GM19463 (cell line): ENCODE results near the gene TMEM240.
"Not testable (repeated sequence)": the region's sequence is repeated elsewhere in the genome, so short reads cannot be mapped to it uniquely, and the experiment has no call there.

ENCODE experiments used
- ATAC-seq: cut with Tn5 transposase; IDR thresholded peaks from one replicate; pipeline ENCODE4 v1.9.1; 2021; ENCODE audit warnings: mild to moderate bottlenecking, moderate library complexity; ENCODE audit not compliant: unreplicated experiment

TMEM240 gene

GRCh38 chr1:1558591-1558990 lies 18.2 kb upstream of the TMEM240 start:
- no peak for ATAC-seq

DNA sequence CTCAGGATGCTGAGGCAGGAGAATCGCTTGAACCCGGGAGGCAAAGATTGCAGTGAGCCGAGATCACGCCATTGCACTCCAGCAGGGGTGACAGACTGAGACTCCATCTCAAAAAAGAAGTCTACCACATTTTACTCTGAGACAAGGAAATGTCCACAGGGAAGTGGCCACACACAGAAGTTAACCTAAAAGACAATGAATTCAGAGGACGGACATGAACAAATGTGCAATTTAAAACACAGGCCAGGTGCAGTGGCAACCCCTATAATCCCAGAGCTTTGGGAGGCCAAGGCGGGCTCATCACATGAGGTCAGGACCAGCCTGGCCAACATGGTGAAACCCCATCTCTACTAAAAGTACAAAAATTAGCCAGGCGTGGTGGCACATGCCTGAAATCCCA lies 17.3 kb upstream of the TMEM240 start:
- ATAC-seq = not testable (repeated sequence)

DNA sequence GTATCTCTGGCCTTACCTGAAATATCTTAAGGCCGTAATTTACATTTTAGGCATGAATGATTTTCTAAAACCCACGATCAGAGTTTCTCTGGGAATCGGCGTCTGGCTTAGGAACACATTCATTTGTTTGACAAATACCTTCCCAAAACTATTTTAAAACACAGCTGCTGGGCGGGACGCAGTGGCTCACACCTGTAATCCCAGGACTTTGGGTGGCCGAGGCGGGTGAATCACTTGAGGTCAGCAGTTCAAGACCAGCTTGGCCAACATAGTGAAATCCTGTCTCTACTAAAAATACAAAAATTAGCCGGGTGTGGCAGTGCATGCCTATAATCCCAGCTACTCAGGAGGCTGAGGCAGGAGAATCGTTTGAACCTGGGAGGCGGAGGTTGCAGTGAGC lies 16.5 kb upstream of the TMEM240 start:
- ATAC-seq = not testable (repeated sequence)

DNA sequence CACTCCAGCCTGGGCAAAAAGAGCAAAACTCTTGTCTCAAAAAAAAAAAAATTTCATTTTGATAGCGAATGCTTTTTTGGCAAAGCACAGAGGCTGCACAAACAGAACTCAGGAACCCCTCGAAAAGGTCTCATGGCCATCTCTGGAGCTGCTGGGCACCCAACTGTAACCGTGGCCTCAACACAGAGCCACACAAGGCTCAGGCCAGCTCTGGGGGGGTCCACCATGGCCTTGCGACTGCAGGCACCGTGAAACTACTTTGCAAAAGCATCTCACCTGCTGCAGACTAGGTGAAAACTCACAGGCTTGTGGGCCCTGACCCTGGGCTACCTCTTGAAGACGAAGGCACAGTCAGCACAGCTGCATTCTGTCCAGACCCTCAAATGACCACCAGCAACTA lies 16.1 kb upstream of the TMEM240 start:
- no peak for ATAC-seq

- no peak for ATAC-seq
Observed at GRCh38 chr1:1554926-1555915, 14.8 kb upstream of the TMEM240 start.

GRCh38 chr1:1554550-1554925 lies 14.1 kb upstream of the TMEM240 start:
- no peak for ATAC-seq

DNA sequence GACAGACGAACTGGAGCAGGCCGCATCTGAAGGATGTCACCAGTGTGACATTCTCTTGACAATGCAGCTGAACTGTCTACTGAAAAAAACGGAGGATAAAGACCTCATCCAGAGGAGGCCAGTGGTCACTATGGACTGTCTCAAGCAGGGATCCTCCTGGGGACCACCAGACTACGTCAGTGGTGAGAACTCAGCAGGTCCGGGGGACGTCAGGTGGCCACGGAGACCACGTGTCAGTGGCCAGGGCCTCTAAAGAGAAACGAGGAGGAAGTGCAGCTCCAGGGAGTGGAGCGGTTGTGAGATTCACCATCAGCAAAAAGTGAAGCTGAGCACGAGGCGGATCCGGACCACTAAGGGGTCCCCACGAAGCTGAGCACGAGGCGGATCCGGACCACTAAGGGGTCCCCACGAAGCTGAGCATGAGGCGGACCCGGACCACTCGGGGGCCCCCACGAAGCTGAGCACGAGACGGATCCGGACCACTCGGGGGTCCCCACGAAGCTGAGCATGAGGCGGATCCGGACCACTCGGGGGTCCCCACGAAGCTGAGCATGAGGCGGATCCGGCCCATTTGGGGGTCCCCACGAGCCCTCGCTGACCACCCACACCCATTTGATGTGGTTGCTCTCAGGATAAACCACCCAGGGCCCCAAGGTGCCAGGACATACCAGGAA lies 13.5 kb upstream of the TMEM240 start:
- ATAC-seq = no peak

DNA sequence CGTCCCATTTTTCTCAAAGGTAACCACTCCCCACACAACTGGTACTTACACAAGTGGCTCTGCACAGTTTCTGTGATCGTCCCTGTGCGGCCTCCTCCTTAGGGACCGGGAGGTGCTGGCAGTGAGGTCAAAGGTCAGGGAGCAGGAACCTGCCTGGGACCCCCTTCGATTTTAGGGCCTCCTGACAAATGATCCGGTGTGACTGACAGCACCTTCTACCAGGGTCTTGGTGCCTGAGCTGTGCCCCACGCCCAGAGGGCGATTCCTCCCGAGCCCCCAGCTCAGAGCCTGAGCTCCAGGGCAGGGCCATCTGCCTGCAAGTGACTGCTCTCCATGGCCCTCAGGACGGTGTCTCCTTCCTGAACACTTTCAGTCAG lies 11.8 kb upstream of the TMEM240 start:
- no peak for ATAC-seq

GRCh38 chr1:1551524-1552262 lies 11.3 kb upstream of the TMEM240 start:
- ATAC-seq = no peak

- ATAC-seq = no peak
Observed at GRCh38 chr1:1550591-1551432, 10.4 kb upstream of the TMEM240 start.

- no peak for ATAC-seq
Observed at GRCh38 chr1:1550087-1550486, 9.7 kb upstream of the TMEM240 start.

GRCh38 chr1:1548591-1548990 lies 8.2 kb upstream of the TMEM240 start:
- ATAC-seq = no peak

GRCh38 chr1:1547476-1547875 lies 7.1 kb upstream of the TMEM240 start:
- ATAC-seq = no peak

- ATAC-seq = no peak
Observed at GRCh38 chr1:1547011-1547410, 6.6 kb upstream of the TMEM240 start.

DNA sequence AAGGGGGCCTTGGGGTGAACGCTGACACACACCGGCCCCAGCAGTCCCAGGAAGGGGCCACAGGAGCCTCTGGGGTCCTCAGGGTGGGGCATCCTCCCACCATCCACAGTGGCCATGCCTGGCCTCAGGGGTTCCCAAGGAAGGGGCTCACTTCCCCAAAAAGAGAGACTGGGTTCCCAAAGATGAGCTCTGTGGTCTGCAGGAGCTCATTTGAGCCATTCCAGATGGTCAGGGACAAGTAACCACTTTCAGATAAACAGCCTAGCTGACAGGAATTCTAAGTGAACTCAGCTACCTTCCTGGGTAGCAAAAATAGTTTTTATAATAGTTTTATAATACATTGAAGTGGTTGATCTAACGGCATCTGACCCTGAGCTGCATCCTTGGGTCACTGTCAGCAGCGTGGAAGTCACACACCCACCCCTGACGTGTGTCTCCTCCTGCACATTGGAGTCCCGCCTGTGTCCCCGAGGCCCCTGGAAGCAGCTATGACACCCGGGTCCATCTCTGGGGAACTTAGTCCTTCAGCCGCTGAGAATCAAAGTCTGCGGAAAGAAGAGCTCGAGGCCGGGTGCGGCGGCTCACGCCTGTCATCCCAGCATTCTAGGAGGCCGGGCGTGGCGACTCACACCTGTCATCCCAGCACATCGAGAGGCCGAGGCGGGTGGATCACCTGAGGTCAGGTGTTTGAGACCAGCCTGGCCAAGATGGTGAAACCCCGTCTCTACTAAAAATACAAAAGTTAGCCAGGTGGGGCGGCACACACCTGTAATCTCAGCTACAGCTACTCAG lies 5.7 kb upstream of the TMEM240 start:
- ATAC-seq = no peak

- ATAC-seq = no peak
Observed at GRCh38 chr1:1544544-1544943, 4.1 kb upstream of the TMEM240 start.

GRCh38 chr1:1543706-1544099 lies 3.3 kb upstream of the TMEM240 start:
- no peak for ATAC-seq

DNA sequence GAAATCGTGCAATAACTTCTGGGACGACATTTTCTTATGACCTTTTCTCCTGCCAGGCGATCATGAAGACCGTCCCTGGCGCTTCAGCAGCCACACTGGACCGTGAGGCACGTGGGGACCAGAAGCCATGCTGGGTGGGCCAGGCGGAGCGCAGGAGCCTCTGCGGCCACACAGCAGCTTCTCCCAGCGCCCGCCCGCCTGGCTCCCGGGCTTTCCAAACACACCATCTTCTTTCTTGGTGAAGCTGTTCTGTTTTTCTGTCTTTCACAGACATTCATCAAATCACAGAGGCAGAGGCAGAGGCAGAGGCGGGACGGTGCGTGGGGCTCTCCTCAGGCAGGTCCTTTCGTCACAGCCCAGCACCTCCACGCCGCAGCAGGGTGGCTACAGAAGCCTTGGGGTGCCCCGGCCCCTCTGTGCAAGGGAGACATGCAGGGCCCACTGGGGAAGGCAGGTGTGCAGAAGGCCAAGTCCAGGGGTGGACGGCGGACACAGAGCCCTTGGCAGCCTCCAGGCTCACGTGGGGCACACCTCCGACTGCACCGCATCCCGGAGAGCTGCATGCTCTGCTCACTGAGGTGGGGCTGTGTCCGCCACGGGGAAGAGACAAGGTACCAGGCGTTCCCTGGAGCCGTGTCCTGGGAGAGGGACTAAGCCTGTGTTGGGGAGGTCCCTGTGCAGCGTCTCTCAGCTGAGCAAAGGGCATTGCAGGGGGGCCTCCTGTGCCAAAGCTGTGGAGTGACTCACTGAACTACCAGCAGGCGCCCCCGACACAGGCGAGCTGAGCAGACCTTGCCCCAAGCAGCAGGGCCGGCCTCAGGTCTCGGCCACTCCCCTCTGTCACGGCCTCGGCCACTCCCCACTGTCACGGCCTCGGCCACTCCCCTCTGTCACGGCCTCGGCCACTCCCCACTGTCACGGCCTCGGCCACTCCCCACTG lies 2.6 kb upstream of the TMEM240 start:
- ATAC-seq = no peak
